Inferior parietal cortex (tissue), 1 donor: ENCODE results near the gene CLEC1B.
"Not testable (repeated sequence)": the region's sequence is repeated elsewhere in the genome, so short reads cannot be mapped to it uniquely, and the experiment has no call there.

ENCODE experiments used
- DNase-seq: peaks from one replicate; pipeline ENCODE4 v3.0.0-alpha.2; 2016; ENCODE audit errors: extremely low spot score

The CLEC1B gene

GRCh38 chr12:9974731-9975130, 24.2 kb downstream of the CLEC1B start:
- not testable (repeated sequence) for DNase-seq

- no peak for DNase-seq
These were observed 25.0 kb downstream of the CLEC1B start for GRCh38 chr12:9973949-9974348.

- DNase-seq = no peak
These were observed 27.7 kb downstream of the CLEC1B start, which contains the start of gene CLEC12A for GRCh38 chr12:9971181-9971580. TSS of gene CLEC12A (plus strand) at chr12:9971409. CDS start at chr12:9971597, 188 bp downstream.

GRCh38 chr12:9969673-9970072, 29.2 kb downstream of the CLEC1B start:
- DNase-seq = no peak

- DNase-seq = no peak
These were observed 37.0 kb downstream of the CLEC1B start for GRCh38 chr12:9961901-9962300.

- DNase-seq = no peak
These were observed 37.8 kb downstream of the CLEC1B start for GRCh38 chr12:9961106-9961505.

GRCh38 chr12:9960590-9960989, 38.3 kb downstream of the CLEC1B start:
- DNase-seq = no peak

- no peak for DNase-seq
These were observed 41.1 kb downstream of the CLEC1B start for GRCh38 chr12:9957834-9958233.

GRCh38 chr12:9952954-9953729, 45.8 kb downstream of the CLEC1B start:
- not testable (repeated sequence) for DNase-seq

- DNase-seq = no peak
These were observed 47.8 kb downstream of the CLEC1B start for GRCh38 chr12:9951026-9951675.

- DNase-seq = no peak
These were observed 50.2 kb downstream of the CLEC1B start for GRCh38 chr12:9948606-9949296.

- no peak for DNase-seq
These were observed 51.2 kb downstream of the CLEC1B start for GRCh38 chr12:9947674-9948073.

GRCh38 chr12:9944391-9944790, 54.5 kb downstream of the CLEC1B start:
- no peak for DNase-seq

- no peak for DNase-seq
These were observed 55.7 kb downstream of the CLEC1B start for GRCh38 chr12:9943240-9943639.
